Gastroesophageal sphincter (tissue), 4 donors: ENCODE data around the gene EARS2. TPM values are rescaled to one million over a fixed set of nuclear protein-coding genes. Genes with fewer than 3 reads are reported as not detected.
"Not testable (repeated sequence)": the region's sequence is repeated elsewhere in the genome, so short reads cannot be mapped to it uniquely, and the experiment has no call there.

Experiments used
- ATAC-seq: fragments of 150-250 bp; one replicate; pipeline ENCODE4 v1.9.1; 2016; ENCODE audit warnings: mild to moderate bottlenecking, moderate library complexity
- H3K27ac ChIP-seq, 4 donors: fragments of 200-600 bp; sonication (generic) in 3 of 4; 1 replicate in 3 of 4; 2 replicates in 1 of 4; pipeline ENCODE4 v1.5.1; 2016 to 2019
- H3K27me3 ChIP-seq: fragments of 200-600 bp; sonication (generic); one replicate; pipeline ENCODE4 v1.5.1; 2019
- H3K36me3 ChIP-seq, 2 donors: fragments of 200-600 bp; sonication (generic); one replicate each; pipeline ENCODE4 v1.5.1; 2019; ENCODE audit warnings: control low read depth in 1 of 2
- H3K4me1 ChIP-seq, 3 donors: fragments of 200-600 bp; sonication (generic); 1 replicate in 2 of 3; 2 replicates in 1 of 3; pipeline ENCODE4 v1.5.1; 2016 to 2019; ENCODE audit warnings: control low read depth in 2 of 3
- H3K4me3 ChIP-seq, 2 donors: fragments of 200-600 bp; sonication (generic); one replicate each; pipeline ENCODE4 v1.5.1; 2019; ENCODE audit warnings: mild to moderate bottlenecking in 1 of 2, moderate library complexity in 1 of 2
- H3K9me3 ChIP-seq, 3 donors: fragments of 200-600 bp; sonication (generic); one replicate each; pipeline ENCODE4 v1.5.1; 2017 to 2019; ENCODE audit warnings: control low read depth in 2 of 3
- CTCF ChIP-seq, 4 experiments: fragments of 200-600 bp in 2 of 4; fragments of 450-650 bp in 2 of 4; sonication (generic) in 1 of 4; IDR thresholded peaks; one replicate each; pipeline ENCODE4 v1.5.1; 2017 to 2019; ENCODE audit warnings: antibody characterized with exemption in 4 of 4, mild to moderate bottlenecking in 2 of 4, moderate library complexity in 2 of 4
- EP300 ChIP-seq: sonication (generic); formaldehyde crosslinking; IDR thresholded peaks from one replicate; pipeline ENCODE4 v1.6.1; 2017; ENCODE audit warnings: antibody characterized with exemption, mild to moderate bottlenecking
- POLR2A ChIP-seq, 2 donors: fragments of 450-650 bp; IDR thresholded peaks; one replicate each; pipeline ENCODE4 v1.6.1; 2017; ENCODE audit warnings: antibody characterized with exemption in 2 of 2, mild to moderate bottlenecking in 2 of 2, moderate library complexity in 1 of 2
- POLR2AphosphoS5 ChIP-seq: sonication (generic); formaldehyde crosslinking; IDR thresholded peaks from one replicate; pipeline ENCODE4 v1.6.1; 2017; ENCODE audit warnings: antibody characterized with exemption
- WGBS, 2 donors: methylation state at CpG; one replicate each; pipeline ENCODE4 v1.1.5; 2018; ENCODE audit warnings: low coverage in 1 of 2; 5-methylcytosine and 5-hydroxymethylcytosine counted together
- total RNA-seq, 4 donors: library from RNA; depleted of rRNA; stranded (reverse); fragments of >200 nt; gene quantifications; one replicate each; pipeline ENCODE4 v1.1.0, GENCODE V29; 2016

Gene EARS2
- total RNA-seq, 4 donors from 2014 or later: 9.5 to 28.5 (median 18.8) TPM

GRCh38 chr16:23552161-23552560 lies 5.0 kb downstream of the EARS2 start:
- Histone ChIP-seq H3K27me3 (no peaks in the 10 kb centered on the region), H3K27ac (no peak overlapping the region), H3K9me3 (no peaks in the 10 kb centered on the region), H3K36me3 (peaks cover 0 to 61% of the 10 kb centered on the region in 2 donors), H3K4me3 (no peak overlapping the region), H3K4me1 (peaks cover 0 to 11% (median 3%) of the 10 kb centered on the region in 3 donors)
- WGBS, 2 donors: 80 to 95% methylated on average over 2 of the region's 6 CpGs
- no peak for ATAC-seq
- TF ChIP-seq POLR2A (IDR thresholded peaks at IDR 0.05): no peak
- TF ChIP-seq EP300: no peak
- TF ChIP-seq CTCF (IDR thresholded peaks at IDR 0.05): no peak
- TF ChIP-seq POLR2AphosphoS5: no peak

DNA sequence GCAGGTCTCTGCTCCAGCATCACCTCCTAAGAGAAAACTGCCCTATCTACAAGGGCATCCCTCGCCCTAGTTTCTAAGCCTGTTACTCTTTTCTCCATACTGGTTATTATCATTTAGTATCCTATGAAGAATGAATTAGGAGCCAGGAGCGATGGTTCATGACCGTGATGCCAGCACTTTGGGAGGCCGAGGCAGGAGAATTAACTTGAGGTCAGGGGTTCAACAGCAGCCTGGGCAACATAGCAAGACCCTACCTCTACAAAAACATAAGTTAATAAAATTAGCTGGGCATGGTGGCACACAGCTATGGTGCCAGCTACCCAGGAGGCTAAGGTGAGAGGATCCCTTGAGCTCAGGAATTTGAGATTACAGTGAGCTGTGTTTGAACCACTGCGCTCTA lies 7.2 kb downstream of the EARS2 start:
- WGBS, 2 donors: 90 to 100% methylated on average over 3 to 5 of the region's 5 CpGs
- no peak for ATAC-seq
- peaks cover 0 to 83% of the 10 kb centered on the region in 2 donors for H3K36me3 ChIP-seq
- H3K9me3 ChIP-seq: no peaks in the 10 kb centered on the region
- TF ChIP-seq POLR2AphosphoS5 (no peak), CTCF (IDR thresholded peaks at IDR 0.05) (no peak)
- no peaks in the 10 kb centered on the region for H3K4me1 ChIP-seq
- no peak overlapping the region for H3K27ac ChIP-seq
- no peak overlapping the region for H3K4me3 ChIP-seq
- no peaks in the 10 kb centered on the region for H3K27me3 ChIP-seq

- no peak for ATAC-seq
- H3K4me1 ChIP-seq: no peaks in the 10 kb centered on the region
- WGBS, 2 donors: 80 to 90% methylated on average over 1 to 2 of the region's 14 CpGs
- no peaks in the 10 kb centered on the region for H3K27me3 ChIP-seq
- H3K4me3 ChIP-seq: no peak overlapping the region
- TF ChIP-seq EP300 (no peak), POLR2A (IDR thresholded peaks at IDR 0.05) (no peak), POLR2AphosphoS5 (no peak), CTCF (IDR thresholded peaks at IDR 0.05) (no peak)
- no peaks in the 10 kb centered on the region for H3K9me3 ChIP-seq
- H3K36me3 ChIP-seq: peaks cover 0 to 100% of the 10 kb centered on the region in 2 donors
- H3K27ac ChIP-seq: no peak overlapping the region
Observed at GRCh38 chr16:23544436-23544835, 12.7 kb downstream of the EARS2 start.

DNA sequence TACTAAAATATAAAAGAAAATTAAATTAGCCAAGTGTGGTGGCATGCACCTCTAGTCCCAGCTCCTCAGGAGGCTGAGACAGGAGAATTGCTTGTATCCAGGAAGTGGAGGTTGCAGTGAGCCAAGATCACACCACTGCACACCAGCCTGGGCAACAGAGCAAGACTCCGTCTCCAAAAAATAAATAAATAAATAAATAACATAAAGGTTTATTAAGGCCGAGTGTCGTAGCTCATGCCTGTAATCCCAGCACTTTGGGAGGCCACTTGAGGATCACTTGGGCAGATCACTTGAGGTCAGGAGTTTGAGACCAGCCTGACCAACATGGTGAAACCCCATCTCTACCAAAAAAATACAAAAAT lies 16.4 kb downstream of the EARS2 start:
- 100% methylated on average over 2 to 3 of the region's 3 CpGs for whole genome bisulfite sequencing, 2 donors
- H3K36me3 ChIP-seq: peaks cover 0 to 98% of the 10 kb centered on the region in 2 donors
- ATAC-seq, H3K9me3 ChIP-seq, H3K4me3 ChIP-seq, H3K27me3 ChIP-seq, H3K4me1 ChIP-seq, H3K27ac ChIP-seq: not testable (repeated sequence)

DNA sequence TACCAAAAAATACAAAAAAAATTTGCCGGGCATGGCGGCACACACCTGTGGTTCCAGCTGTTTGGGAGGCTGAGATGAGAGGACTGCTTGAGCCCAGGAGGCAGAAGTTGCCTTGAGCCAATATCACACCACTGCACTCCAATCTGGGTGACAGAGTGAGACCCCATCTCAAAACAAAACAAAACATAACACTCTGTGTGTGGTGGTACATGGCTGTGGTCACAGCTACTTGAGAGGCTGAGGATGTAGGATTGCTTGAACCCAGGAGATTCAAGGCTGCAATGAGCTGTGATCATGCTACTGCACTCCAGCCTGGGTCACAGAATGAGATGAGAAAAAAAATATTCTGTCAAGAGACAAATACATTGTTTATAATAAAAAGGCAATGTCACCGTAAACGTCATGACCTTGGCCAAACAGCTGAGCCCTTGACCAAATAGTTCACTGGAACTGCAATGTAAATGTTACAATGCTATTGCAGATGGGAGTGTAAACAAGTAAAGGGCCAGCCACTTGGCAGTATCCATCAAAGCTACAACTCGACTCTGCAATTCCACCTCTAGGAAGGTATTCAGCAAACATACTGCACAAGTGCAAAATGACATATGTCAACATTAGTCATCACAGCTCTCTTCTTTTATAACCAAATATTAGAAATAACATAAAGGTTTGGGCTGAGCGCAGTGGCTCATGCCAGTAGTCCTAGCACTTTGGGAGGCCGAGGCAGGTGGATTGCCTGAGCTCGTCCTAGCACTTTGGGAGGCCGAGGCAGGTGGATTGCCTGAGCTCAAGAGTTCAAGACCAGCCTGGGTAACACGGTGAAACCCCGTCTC lies 16.9 kb downstream of the EARS2 start:
- Histone ChIP-seq H3K27me3 (no peaks in the 10 kb centered on the region), H3K9me3 (no peaks in the 10 kb centered on the region), H3K4me3 (no peak overlapping the region), H3K27ac (no peak overlapping the region), H3K4me1 (no peaks in the 10 kb centered on the region), H3K36me3 (peaks cover 0 to 98% of the 10 kb centered on the region in 2 donors)
- TF ChIP-seq CTCF (IDR thresholded peaks at IDR 0.05): no peak
- no peak for TF ChIP-seq POLR2A (IDR thresholded peaks at IDR 0.05)
- TF ChIP-seq EP300: no peak
- no peak for TF ChIP-seq POLR2AphosphoS5
- no peak for ATAC-seq
- 87 to 95% methylated on average over 7 to 9 of the region's 11 CpGs for WGBS, 2 donors
